HG02885 (cell line): ENCODE data around the gene DDIT4L.
"Not testable (repeated sequence)": the region's sequence is repeated elsewhere in the genome, so short reads cannot be mapped to it uniquely, and the experiment has no call there.

ENCODE experiments used
- ATAC-seq: cut with Tn5 transposase; IDR thresholded peaks from one replicate; pipeline ENCODE4 v1.9.1; 2021; ENCODE audit warnings: mild to moderate bottlenecking; ENCODE audit not compliant: unreplicated experiment, poor library complexity

DDIT4L gene

GRCh38 chr4:100189820-100190642, at the start of gene DDIT4L:
Gene DDIT4L (minus strand): TSS chr4:100190468. CDS start chr4:100189983, 485 bp downstream.
- no peak for ATAC-seq

GRCh38 chr4:100240008-100240407, 49.7 kb upstream of the DDIT4L start:
- ATAC-seq, result no peak

DNA sequence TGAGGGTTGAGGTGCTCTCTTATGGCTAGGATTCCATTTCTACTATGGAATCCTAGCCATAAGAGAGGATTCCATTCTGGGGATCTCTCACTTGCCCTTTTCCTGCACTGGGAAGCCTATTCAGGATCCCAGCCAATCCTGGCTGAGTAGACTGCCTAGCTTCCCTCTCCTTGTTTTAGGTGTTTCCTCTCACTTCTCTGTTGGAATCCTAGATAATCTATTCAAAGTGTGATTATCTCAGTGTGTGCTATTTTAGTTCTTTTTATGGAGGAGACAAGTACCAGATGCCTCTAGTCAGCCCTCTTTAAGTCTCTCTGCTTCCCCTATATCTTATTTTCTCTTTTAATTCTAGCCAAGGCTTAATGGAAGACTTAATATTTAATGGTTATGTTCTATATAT, 34.5 kb upstream of the DDIT4L start:
- ATAC-seq, result no peak

- ATAC-seq, result no peak
These were observed 33.9 kb upstream of the DDIT4L start for GRCh38 chr4:100224160-100224559.

DNA sequence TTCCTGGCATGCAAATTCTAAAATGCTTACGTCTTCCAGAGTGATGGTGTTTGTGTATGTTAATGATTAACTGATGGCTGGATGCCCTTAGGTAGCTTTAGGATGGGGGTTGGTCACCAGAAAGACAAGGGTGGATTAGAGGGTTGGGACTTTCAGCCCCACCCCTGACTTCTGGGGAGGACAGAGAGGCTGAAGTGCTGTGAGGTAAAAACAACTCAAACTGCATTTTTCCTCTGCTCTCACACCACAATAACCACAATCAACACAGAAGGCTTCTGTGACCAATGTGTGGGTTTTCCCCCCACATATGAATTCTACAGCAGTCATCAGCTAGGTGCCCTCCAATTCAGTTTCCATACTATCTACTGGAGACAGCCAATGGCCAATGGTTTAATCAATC, 18.7 kb upstream of the DDIT4L start:
- ATAC-seq, result peak; percentile 85

DNA sequence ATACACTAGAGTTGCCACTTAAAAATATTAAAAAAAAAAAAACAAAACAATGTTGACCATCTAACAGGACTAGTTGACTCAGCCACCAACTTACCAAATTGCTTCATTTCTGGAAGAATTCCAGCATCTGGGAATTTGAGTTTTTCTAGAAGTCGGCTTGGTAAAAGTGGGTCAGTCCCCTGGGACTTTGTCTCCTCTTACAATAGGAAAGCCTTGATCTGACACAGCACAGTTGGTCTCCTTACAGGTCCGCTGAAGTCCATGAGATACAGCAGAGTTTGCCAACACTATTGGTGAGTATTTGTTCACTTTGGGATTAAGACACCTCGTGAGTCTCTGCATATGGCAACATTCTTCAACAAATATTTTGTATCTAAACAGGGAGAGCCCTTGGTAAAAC, 18.2 kb upstream of the DDIT4L start:
- peak; percentile 7 for ATAC-seq

DNA sequence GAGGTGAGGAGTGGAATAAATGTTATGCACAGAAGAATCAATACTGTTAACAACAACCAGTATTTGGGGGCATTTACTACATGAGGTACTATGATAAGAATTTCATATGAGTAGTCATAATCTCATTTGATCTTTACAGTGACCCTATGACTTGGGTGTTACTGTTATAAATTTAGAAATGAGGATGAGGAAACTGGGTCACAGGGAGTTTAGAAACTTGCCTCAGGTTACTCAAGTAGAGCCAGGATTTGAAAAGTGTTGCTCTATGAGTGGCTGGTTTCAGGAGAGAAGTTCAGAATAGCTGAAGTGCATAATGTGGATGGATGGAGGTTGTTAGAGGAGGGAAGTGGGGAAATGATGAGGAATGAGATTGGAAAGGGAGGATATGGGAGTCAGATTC, 16.6 kb upstream of the DDIT4L start:
- ATAC-seq, result no peak

- no peak for ATAC-seq
These were observed 7.8 kb upstream of the DDIT4L start for GRCh38 chr4:100198061-100198460.

DNA sequence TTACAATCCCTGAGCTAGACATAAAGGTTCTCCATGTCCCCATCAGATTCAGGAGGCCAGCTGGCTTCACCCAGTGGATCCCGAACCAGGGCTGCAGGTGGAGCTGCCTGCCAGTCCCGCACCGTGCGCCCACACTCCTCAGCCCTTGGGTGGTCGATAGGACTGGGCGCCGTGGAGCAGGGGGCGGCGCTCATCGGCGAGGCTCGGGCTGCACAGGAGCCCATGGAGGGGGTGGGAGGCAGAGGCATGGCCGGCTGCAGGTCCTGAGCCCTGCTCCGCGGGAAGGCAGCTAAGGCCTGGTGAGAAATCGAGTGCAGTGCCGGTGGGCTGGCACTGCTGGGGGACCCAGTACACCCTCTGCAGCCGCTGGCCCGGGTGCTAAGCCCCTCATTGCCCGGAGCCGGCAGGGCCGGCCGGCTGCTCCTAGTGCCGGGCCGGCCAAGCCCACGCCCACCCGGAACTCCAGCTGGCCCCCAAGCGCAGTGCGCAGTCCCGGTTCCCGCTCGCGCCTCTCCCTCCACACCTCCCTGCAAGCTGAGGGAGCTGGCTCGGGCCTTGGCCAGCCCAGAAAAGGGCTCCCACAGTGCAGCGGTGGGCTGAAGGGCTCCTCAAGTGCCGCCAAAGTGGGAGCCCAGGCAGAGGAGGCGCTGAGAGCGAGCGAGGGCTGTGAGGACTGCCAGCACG, 6.3 kb upstream of the DDIT4L start:
- ATAC-seq, result not testable (repeated sequence)

DNA sequence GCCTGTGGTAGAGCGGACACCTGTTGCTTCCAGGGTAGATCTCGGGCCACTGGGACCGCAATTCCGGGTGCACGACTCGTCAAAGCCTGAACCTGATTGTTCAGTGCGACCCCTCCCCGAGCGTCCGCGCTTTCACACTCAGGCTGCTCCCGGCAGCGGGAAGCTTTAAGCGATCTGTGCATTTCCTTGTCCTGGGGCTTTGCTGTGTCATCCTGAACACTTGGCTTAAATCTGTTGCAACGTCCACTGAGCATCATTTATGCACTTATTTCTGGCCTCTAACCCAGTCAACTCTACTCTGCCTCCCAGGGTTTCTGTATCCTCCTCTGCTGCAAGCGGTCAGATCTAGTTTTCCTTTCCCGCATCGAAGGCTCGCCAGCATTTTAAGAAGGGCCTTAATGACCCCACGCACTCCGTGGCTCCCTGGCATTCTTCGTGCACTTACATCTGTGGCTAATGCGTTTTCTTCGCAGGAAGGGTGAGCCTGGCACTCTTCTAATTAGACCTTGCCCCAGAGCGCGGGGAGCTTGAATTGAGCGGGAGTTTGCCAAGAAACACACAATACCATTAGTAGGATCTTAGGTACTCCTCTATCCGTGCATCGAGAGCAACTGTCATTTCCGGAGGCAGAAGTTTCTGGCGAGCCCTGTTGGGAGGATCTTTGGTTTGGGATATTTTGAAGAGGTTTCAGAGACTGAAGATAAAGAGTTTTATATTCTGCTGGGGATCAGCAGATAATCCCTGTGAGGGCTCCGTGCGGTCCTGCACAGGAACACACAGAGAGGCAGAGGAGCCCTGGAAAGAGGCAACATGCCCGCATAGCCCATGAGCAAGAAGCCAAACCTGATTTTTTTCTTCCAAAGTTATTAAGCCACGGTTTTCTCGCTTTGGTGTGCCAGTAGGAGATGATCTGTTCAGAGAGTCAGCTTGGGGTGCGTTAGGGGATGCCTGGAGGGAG, 654 bp upstream of the DDIT4L start:
- no peak for ATAC-seq

DNA sequence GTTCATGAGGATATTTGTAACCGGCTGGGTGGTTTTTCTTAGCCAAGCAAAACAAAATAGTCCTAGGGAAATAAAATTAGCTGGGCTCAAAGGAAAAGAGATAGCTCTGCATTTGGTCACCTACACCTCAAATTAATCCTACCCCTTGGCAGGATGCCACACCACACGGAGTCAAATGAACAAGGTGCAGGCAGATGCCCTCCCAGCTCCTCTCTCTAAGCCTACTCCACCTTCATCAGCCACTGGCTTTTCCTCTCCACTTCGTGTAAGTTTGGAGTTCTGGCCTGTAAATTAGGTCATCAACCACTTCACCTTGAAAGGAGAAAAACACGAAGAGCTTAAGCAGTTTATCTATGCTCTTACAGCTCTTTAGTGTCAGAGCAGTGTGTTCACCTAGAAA, 1.4 kb downstream of the DDIT4L start:
- ATAC-seq, result no peak

DNA sequence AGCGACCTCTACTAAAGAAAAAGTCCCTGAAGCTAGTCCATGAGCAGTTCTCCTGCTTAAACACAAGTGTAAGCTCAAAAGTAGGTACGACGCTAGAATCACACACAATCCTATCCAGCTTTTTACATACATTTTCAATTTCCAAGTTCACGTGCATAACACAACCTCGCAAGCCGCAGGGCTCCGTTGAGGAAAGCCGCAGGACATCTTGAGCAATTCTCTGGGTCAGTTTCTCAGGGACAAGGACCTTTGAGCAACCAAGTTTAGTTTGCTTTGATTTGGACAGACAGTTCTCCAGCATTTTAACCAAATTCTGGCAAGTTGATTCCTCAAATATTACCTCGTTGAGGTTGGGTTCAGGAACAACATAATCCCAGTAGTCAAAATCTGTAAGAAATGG, 2.5 kb downstream of the DDIT4L start:
- no peak for ATAC-seq

DNA sequence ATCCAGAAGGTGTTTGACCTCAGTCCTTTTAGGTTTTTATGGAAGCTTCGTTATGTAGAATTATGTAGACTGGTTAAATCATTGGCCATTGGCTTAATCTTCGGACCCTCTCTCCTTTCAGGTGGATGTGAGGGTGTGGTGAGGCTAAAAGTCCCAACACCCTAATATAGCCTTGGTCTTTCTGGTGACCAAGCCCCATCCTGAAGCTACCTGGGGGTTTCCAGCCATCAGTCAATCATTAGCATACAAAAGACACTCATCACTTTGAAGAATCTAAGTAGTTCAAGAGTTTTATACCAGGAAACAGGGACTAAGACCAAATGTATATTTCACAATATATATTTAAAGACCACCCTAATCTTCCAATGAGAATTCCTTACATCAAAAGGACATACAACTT, 5.5 kb downstream of the DDIT4L start:
- ATAC-seq, result no peak

GRCh38 chr4:100177855-100178254, 12.4 kb downstream of the DDIT4L start:
- no peak for ATAC-seq

GRCh38 chr4:100177126-100177525, 13.1 kb downstream of the DDIT4L start:
- ATAC-seq, result no peak

DNA sequence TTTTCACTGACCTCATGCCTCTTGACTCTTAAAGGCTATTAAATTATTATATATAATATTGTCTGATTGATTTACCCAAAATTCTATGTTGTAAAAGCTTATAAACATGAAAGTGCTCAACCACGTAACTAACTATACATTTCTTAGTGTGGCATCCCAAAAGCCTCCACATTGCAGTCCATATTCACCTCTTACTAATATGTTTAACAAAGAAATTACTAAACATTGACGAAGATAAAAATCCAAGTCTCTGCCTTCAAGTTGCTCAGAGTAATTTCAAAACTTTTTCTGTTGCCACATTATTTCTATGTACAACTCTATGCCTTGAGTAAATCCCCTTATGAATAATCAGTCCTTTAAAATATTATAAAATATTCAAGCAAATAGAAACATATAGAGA, 14.4 kb downstream of the DDIT4L start:
- no peak for ATAC-seq

- ATAC-seq, result no peak
These were observed 15.3 kb downstream of the DDIT4L start for GRCh38 chr4:100174985-100175383.

- no peak for ATAC-seq
These were observed 19.3 kb downstream of the DDIT4L start for GRCh38 chr4:100170986-100171385.

GRCh38 chr4:100169491-100170485, 20.5 kb downstream of the DDIT4L start:
- no peak for ATAC-seq

- no peak for ATAC-seq
These were observed 21.7 kb downstream of the DDIT4L start for GRCh38 chr4:100168521-100168920.
